NCI-H82 treated with DMSO at 0.1 percent for 48 hours (cell line): ENCODE data around the gene RFC1.
"Not testable (repeated sequence)": the region's sequence is repeated elsewhere in the genome, so short reads cannot be mapped to it uniquely, and the experiment has no call there.

Experiments
- DNase-seq: peaks from one replicate; lab custom pipeline; 2025; ENCODE audit not compliant: unreplicated experiment; lab: John Stamatoyannopoulos, UW

Gene RFC1

DNA sequence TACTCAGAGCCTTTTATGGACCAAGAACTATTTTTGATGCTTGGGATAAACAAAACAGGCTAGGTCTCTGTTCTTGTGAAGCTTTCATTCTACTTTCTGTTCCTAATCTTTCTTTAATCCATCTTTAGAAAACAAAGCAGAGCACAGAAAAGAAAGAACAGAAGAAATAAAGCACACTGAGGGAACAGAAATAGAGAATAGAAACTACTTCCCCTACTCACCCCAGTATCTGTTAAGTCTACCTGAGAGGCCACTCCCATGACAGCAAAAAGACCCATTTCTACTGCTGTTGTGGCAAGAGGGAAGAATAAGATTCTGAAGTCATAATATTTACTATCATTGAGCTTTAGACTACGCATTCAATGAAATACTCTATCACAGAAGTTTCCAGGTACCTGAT is 9.2 kb downstream of the RFC1 start:
- DNase-seq = no peak

DNA sequence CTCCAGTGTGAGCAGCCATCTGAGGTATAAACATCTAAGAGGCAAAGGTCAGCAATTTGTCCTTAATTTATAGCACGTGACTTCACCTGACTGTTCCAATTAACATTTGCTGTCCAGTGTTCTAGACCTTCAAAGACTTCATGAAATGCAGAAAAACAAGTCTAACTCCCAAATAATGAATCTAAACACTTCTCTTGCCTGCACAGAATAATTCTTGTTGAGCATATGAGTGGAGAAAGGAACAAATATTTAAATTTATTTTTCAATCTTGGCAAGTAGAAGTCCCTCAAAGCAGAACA is 12.0 kb downstream of the RFC1 start:
- DNase-seq = no peak

DNA sequence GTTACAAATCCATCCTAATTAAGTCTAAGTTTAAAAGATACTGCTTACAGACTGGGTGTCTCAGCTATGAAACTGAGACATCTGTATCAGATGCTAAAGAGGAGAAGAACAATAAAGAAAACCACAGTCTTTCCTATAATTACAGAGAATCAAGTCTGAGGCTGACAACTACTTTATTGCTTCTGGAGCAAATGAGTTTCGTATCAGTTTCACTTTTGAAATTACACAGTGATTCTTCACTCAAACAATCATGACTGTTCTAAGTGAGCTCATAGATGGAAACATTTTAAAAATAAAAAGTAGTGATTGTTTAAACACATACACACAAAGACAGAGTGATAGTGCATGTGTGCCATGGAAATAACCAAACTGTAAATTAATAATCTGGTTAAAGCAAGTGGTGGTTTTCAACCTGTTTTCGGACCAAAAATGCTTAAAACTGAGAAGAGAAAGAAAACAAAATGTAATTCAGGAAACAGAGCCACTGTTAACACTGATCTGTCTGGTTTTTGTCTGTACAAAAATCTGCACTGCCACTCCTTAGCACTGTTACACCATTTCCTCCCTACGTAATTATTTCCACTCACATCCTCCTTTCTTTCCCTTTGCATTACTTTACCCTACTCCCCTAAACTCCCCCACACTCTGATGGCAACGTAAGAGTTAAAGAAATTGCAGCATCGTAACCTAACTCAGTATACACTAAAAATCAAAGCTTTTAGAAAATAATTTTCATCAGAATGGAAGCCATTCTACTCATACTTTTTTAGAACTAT is 12.5 kb downstream of the RFC1 start:
- no peak for DNase-seq

DNA sequence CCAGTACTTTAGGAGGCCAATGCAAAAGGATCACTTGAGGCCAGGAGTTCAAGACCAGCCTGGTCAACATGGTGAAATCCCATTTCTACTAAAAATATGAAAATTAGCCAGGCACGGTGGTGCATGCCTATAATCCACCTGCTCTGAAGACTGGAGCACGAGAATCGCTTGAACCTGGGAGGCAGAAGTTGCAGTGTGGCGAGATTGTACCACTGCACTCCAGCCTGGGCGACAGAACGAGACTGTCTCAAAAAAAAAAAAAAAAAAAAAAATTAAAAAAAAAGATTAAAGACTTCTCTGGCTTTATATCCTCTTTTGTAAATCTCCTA is 13.0 kb downstream of the RFC1 start:
- DNase-seq = not testable (repeated sequence)

DNA sequence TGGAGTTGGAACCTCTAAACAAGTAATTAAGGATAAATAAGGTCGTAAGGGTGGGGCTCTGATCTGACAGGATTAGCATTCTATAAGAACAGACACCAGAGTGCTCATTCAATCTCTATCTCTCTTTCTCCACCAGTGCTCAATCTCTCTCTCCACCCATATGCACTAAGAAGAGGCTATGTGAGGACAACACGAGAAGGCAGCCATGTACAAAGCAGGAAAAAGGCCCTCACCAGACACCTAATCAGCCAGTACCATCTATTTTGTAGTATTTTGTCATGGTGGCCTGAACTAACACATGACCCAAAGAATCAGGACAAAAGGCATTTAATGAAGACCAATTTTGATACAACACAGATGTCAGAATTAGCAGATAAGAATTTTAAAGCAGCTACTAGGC is 16.8 kb downstream of the RFC1 start:
- DNase-seq = peak; percentile 71

DNA sequence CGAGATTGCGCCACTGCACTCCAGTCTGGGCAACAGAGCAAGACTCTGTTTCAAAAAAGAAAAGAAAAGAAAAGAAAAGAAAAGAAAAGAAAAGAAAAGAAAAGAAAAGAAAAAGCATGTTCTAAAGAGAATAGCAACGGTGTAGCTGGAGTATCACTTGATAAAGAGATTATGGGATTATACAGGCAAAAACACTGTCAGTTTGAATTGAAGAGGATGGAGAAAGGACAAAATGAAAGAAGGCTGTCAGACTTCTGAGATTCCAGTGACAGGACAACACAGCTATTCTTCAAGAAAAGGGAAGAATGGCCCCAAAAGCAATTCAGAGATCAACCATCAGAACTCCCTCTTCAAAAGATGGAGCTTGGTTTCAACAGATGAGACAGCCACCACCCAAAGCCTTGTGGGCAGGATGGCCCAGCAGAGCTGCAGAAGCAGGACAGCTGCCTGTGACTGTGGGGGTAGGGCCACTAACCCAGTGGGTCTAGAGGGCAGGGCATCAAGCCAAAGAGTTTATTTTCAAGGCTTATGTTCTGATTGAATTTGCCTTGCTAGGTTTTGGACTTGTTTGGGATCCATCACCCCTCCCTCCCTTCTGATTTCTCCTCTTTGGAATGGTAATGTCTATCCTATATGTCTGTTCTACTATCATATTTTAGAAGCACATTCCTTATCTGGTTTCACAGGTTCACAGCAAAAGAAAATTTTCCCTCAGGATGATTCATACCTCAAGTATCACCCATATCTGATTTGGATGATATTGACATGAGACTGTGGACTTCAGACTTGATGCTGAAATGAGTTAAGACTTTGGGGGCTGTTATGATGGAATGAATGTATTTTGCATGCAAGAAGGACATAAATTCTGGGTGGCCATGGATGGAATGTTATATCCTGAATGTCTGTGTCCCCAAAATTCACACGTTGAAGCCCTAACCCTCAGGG is 17.5 kb downstream of the RFC1 start:
- DNase-seq = peak; percentile 83

DNA sequence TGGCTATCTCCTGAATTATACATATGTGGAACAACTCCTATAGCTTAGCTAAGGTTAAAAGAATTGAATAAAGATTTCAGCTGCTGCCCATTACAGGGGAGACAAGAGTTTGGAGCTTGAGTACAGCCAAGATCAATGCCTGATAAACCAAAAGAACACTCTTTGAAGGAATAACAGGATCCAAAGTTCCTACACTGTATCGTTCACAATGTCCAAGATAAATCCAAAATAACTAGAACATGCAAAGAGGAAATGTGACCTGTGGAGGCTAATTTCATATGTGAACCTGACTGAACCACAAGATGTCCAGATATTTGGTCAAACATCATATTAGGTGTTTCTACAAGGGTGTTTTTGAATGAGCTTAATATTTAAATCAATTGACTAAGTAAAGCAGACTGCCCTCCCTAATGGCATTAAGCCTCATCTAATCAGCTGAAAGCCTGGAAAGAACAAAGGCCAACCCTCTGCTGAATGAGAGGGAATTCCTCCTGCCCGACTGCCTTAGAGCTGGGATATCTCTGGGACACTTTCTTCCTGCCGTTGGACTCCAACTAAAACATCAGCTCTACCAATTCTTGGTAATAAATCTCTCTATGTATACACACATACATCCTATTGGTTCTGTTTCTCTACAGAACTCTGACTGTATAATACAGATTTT is 19.2 kb downstream of the RFC1 start:
- DNase-seq = peak; percentile 83

DNA sequence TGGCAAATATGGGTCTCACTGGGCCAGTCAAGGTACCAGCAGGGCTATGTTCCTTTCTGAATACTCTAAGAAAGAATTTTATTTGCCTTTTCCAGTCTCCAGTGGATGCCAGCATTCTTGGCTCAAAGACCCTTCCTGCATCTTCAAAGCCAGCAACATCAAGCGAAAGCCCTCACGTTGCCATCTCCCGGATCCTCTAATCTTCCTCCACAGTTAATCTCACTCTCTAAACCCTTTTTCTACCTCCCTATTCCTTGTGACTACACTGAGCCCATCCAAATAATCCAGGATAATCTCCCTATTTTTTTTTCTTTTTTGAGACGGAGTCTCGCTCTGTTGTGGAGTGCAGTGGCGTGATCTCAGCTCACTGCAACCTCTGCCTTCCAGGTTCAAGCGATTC is 23.4 kb downstream of the RFC1 start:
- DNase-seq = peak; percentile 91

DNA sequence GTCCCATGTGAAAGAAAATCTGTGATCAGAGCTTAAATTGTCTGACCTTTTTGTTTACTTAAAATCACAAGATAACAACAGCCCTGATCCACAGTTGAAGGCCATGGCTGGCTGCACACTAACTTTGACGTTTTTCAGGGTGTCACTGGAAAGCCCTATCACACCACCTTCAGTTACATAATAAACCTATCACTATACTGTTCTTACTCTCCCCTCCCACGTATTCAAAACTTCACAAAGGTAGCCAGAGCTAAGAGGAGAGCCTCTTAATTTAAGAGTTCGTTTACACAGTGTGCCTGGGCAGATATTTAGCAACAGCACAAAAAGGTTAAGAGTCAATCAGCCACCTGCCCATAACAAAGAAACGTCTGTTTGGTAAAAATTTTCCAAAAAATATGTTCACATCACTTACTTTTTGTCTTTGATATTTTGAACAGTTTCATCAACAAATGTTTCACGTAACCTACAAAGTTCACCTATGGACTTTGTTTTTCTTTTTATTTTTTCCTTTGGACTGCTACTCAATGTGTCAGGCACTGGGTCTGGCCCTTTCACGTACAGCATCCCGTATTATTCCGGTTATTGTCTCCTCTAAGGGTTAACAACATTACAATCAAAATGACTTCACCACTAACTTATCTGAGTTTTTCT is 25.0 kb downstream of the RFC1 start:
- no peak for DNase-seq

DNA sequence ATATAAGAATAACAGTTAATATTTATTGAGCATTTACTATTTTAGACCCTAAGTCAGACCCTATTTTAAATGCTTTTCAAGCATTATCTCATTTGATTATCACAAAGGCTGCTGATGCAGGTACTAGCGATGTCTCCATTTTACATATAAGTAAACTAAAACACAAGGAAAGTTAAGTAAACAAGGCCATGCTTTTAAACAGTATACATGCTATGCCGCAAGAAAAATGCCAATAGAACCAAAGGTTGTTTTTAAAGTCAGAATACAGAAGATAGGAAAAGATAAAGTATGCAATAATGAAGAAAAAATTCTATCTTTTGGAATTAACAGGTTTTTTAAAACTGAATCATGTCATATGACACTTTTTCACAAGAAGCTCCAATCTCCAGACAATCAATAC is 26.2 kb downstream of the RFC1 start:
- no peak for DNase-seq

DNA sequence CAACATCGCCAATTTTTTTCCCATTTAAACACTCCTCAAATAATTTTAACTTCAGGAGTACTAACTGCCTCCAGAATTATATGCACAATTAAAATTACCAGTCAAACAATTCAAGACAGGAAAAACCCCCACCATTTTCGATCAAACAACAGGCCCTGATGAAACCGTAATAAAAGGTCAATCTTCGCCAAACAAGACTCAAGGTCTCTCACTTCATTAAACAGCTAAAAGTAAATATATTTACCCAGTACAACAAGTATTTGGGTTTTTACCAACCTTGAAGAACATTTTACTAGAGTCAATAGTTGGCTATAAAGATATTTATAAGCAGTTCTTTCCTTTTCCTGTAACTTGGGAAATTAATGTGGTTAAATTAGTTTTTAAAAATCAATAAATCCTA is 28.3 kb downstream of the RFC1 start:
- no peak for DNase-seq

DNA sequence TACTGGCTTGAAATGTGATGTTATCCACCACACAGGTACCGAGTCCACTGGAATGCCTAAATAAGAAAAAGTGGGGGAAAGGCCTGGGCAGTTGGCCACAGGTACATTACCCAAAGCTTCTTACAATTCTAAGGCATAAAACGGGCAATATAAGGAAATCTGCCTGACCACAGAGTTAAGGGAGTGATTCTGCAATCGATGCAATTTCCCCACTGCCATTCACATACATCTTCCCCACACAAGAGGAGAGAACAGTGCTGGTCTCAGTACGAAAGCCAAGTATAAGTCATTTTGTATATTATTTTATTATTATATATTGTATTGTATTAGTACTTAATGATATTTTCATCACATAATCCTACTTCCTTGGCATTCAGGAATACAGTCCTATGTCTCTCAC is 30.6 kb downstream of the RFC1 start:
- DNase-seq = no peak

DNA sequence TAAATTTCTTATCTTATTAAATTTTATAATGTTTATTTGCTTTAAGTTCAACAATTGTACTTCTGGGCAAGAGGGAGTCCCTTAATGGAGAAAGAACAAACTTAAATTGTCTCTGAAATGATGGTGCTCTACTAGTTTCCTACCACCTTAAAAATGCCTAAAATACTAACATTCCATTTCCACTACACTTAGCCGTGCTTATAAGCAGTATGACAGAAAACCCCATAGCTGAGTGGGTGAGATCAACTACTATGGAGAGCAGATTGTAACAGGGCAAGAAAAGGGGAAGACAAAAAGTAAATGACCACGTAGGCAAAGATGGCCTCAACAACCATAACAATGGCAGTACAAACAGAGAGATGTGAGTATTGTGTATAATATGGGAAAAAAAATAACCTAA is 35.0 kb downstream of the RFC1 start:
- DNase-seq = no peak

DNA sequence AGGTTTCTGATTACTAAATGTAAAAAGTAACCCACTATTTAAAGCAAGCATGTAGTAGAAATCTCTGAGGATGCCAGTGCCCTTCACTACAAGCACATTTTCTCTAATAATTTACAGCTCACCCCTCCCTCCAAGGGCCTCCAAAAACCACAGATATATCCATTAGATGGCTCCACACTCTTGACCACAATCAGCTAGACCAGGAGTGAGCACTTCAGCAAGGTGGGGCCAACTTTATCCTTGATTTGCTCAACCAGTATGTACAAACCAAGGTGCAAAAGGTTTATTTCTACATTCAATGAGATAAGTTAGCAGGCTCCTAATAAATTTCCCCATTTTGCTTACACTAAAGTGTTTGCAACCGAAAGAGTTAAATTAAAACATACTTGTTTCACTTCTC is 35.8 kb downstream of the RFC1 start:
- no peak for DNase-seq

DNA sequence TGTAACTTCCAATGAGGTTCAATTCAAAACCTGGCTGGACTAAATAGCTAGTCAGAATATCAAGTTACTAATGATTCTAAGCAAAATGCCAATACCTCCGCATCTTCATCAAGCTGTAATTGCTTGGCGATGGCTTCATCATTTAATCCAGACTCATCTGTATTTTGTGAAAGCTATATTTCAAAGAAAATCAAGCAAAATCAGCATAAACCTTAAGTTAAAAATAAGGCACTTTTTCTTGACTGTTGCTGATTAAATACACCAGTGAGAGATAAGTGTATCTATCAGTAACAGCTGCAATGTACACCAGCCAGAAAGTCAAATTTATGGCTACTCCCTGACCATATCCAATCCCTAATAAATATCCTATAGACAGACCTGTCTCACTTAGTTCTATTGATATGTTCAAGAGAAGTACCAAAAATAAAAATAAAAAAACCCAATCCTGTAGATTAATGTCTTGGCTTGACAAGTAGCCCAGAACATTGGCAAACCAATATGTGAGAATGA is 39.6 kb downstream of the RFC1 start:
- DNase-seq = no peak

DNA sequence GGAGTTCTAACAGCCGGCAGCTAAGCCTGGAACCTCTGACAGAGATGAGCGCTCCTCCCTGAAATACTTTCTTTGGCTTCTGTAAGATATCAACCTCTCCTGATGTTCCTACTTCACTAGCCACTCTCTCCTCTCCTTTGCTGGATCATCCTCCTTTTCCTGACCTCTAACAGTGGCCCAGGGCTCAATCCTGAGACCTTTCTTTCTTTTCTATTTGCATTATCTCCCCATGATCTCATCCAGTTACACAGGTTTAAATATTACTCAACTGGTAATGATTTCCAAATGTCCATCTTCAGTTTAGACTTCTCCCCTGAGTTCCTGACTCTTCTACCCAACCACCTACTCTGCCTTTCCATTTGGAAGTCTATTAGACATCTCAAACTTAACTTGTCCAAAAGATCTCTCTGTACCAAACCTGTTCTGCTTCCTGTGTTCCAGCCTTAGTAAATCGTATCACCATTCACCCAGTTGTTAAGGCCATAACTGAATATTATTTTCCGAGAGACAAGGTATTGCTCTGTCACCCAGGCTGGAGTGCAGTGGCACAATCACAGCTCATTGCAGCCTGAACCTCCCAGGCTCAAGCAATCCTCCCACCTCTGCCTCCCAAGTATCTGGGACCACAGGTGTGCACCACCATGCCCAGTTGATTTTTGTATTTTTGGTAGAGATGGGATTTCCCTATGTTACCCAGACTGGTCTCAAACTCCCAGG is 41.1 kb downstream of the RFC1 start:
- no peak for DNase-seq

DNA sequence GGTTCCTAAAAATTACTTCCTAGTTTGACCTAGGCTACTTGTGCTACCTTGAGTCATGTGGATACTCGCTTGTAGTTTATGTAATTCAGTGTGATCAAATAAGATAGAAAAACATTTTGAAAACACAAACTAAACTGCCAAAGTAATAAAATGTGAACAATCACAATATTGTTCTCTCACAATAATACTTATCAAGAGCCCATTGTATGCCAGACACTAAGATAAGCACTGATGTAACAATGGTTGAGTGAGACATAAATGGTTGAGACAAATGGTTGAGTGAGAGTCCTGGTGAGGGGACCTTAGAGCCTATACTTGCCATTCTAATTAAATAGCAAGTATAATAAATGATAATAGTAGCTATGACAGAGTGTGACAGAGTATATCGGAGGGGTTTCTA is 41.7 kb downstream of the RFC1 start:
- DNase-seq = no peak

DNA sequence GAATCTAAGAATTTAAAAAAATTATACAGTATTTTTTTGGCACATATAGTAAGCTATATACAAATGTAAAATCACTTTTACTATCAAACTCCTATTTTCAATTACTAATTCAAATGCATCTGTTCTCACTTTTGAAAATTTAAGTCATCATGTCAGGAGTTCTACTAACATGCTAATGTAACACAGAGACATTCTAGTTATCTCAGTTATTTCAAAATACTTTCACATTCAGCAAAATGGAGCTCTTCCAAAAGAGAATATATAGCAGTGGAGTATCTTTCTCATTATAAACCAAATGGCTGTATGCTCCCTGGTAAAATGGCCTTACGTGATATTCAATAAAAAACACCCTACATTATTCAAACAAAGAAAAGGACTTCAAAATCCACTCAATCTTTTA is 42.3 kb downstream of the RFC1 start:
- DNase-seq = no peak

DNA sequence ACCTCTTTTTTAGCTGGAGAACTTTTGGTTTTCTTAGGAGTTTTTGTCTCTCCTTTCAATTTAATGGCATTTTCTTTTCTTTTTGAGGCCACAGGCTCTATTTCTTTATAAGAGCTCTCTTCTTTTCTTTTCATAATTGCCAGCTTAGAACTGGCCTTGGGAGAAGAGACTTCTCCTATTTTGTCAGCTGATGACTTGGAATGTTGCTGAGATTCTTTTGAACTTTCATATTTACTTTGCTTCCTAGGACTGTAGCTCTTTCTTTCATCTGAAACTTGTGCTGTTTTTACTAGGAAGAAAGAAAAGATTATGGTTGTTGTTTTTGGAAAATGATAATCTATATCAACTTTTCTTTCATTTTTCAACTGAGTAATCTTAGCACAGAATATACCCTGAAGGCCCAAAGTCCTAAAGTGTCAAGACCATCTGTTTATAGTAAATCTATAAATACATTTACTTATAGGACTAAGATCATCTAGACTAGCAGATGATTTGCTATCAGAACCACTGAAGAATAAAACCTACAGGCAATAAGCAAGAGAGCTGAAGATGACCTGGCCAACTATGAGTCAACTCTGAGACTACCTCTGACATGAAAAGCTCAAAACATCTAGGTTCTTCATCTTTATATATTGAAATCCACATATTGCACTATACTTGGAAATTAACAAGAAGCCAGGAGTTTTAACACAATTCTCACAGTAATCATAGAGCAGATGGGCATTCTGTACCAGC is 45.6 kb downstream of the RFC1 start:
- DNase-seq = no peak

DNA sequence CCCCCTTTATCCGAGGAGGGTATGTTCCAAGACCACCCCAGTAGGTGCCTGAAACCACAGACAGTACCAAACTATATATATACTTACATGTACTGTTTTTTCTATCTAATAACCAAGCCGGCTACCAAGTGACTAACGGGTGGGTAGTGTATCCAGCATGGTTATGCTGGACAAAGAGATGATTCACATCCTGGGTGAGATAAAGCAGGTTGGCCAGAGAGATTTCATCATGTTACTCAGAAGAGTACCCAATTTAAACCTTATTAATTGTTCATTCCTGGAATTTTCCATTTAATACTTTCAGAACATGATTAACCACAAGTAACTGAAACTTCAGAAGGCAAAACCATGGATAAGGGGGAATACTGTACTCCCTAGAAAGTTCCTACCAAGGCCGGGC is 46.5 kb downstream of the RFC1 start:
- no peak for DNase-seq
